HepG2 (cell line): ENCODE measurements around the gene BRIP1. TPM values are rescaled to one million over a fixed set of nuclear protein-coding genes. Genes with fewer than 3 reads are reported as not detected.

ENCODE experiments used
- AGO1 ChIP-seq: fragments of 200-400 bp; formaldehyde crosslinking; IDR thresholded peaks from 2 replicates; pipeline ENCODE4 v1.6.1; 2017; ENCODE audit warnings: mild to moderate bottlenecking, low read depth, low read length, moderate library complexity; ENCODE audit not compliant: poor library complexity, severe bottlenecking
- CAMTA2 ChIP-seq: sonication (generic); formaldehyde crosslinking; IDR thresholded peaks from 2 replicates; pipeline ENCODE4 v1.4.0; 2020; ENCODE audit warnings: mild to moderate bottlenecking, missing genetic modification reagents, borderline replicate concordance
- CBFB ChIP-seq: sonication (generic); formaldehyde crosslinking; IDR thresholded peaks from 2 replicates; pipeline ENCODE4 v1.4.0; 2020; ENCODE audit warnings: missing genetic modification reagents
- CCDC6 ChIP-seq: sonication (generic); formaldehyde crosslinking; IDR thresholded peaks from 2 replicates; pipeline ENCODE4 v1.8.1; 2022; ENCODE audit warnings: mild to moderate bottlenecking, missing genetic modification reagents, moderate library complexity
- ERF ChIP-seq: IDR thresholded peaks from 2 replicates; pipeline ENCODE4 v1.6.1; 2018; ENCODE audit warnings: missing biosample characterization, missing genetic modification reagents
- FOXP1 ChIP-seq, 2 experiments: fragments of 450-650 bp in 1 of 2; IDR thresholded peaks; 2 replicates each; pipeline ENCODE4 v1.6.1; 2017 to 2018; ENCODE audit warnings: antibody characterized with exemption in 1 of 2
- KAT7 ChIP-seq: IDR thresholded peaks from 2 replicates; pipeline ENCODE4 v1.6.1; 2018; ENCODE audit warnings: borderline replicate concordance, missing compliant biosample characterization
- KDM1A ChIP-seq: IDR thresholded peaks from 2 replicates; pipeline ENCODE4 v1.6.1; 2016; ENCODE audit warnings: missing compliant biosample characterization
- MIXL1 ChIP-seq: IDR thresholded peaks from 2 replicates; pipeline ENCODE4 v1.6.1; 2016
- PCBP1 ChIP-seq: fragments of 200-400 bp; formaldehyde crosslinking; IDR thresholded peaks from 2 replicates; pipeline ENCODE4 v1.6.1; 2017; ENCODE audit warnings: mild to moderate bottlenecking, low read depth, low read length, borderline replicate concordance
- POLR2AphosphoS2 ChIP-seq: IDR thresholded peaks from 2 replicates; pipeline ENCODE4 v1.6.1; 2011; ENCODE audit warnings: low read depth, low read length, improper control_type of control experiment
- RORA ChIP-seq: sonication (generic); formaldehyde crosslinking; IDR thresholded peaks from 2 replicates; pipeline ENCODE4 v1.5.0; 2020; ENCODE audit warnings: mild to moderate bottlenecking, missing genetic modification reagents, moderate library complexity
- SKI ChIP-seq: fragments of 450-650 bp; IDR thresholded peaks from one replicate; pipeline ENCODE4 v1.6.1; 2018; ENCODE audit warnings: mild to moderate bottlenecking; ENCODE audit not compliant: partially characterized antibody
- SOX5 ChIP-seq: IDR thresholded peaks from 2 replicates; pipeline ENCODE4 v1.6.1; 2016; ENCODE audit warnings: borderline replicate concordance
- ZBTB7B ChIP-seq: sonication (generic); formaldehyde crosslinking; IDR thresholded peaks from 2 replicates; pipeline ENCODE4 v1.4.0; 2020; ENCODE audit warnings: missing genetic modification reagents
- ZNF121 ChIP-seq: sonication (generic); formaldehyde crosslinking; IDR thresholded peaks from 2 replicates; pipeline ENCODE4 v1.5.0; 2020; ENCODE audit warnings: mild to moderate bottlenecking, missing genetic modification reagents
- ZNF17 ChIP-seq: sonication (generic); formaldehyde crosslinking; IDR thresholded peaks from 2 replicates; pipeline ENCODE4 v1.5.0; 2020; ENCODE audit warnings: mild to moderate bottlenecking, missing genetic modification reagents
- ZNF260 ChIP-seq: sonication (generic); formaldehyde crosslinking; IDR thresholded peaks from 2 replicates; pipeline ENCODE4 v1.4.0; 2020; ENCODE audit warnings: missing genetic modification reagents, low read depth, mild to moderate bottlenecking, borderline replicate concordance
- ZNF335 ChIP-seq: sonication (generic); formaldehyde crosslinking; IDR thresholded peaks from 2 replicates; pipeline ENCODE4 v1.4.0; 2020; ENCODE audit warnings: missing genetic modification reagents
- ZNF382 ChIP-seq: sonication (generic); formaldehyde crosslinking; IDR thresholded peaks from 2 replicates; pipeline ENCODE4 v1.5.0; 2020; ENCODE audit warnings: missing genetic modification reagents, mild to moderate bottlenecking, borderline replicate concordance
- ZNF44 ChIP-seq: sonication (generic); formaldehyde crosslinking; IDR thresholded peaks from 2 replicates; pipeline ENCODE4 v1.5.1; 2020; ENCODE audit warnings: mild to moderate bottlenecking, missing genetic modification reagents
- ZNF549 ChIP-seq: sonication (generic); formaldehyde crosslinking; IDR thresholded peaks from 2 replicates; pipeline ENCODE4 v1.5.0; 2020; ENCODE audit warnings: missing genetic modification reagents
- ZNF629 ChIP-seq: sonication (generic); formaldehyde crosslinking; conservative IDR thresholded peaks from 2 replicates; pipeline ENCODE4 v1.5.0; 2020; ENCODE audit warnings: missing genetic modification reagents
- ZNF724P ChIP-seq: sonication (generic); formaldehyde crosslinking; IDR thresholded peaks from 2 replicates; pipeline ENCODE4 v1.8.0; 2022; ENCODE audit warnings: missing genetic modification reagents, borderline replicate concordance
- ZNF781 ChIP-seq: sonication (generic); formaldehyde crosslinking; IDR thresholded peaks from 2 replicates; pipeline ENCODE4 v1.5.1; 2020; ENCODE audit warnings: borderline replicate concordance, mild to moderate bottlenecking, missing genetic modification reagents; ENCODE audit errors: not compliant biosample characterization
- ZNF850 ChIP-seq: sonication (generic); formaldehyde crosslinking; conservative IDR thresholded peaks from 2 replicates; pipeline ENCODE4 v1.9.0; 2021; ENCODE audit warnings: mild to moderate bottlenecking, missing genetic modification reagents
- polyA plus RNA-seq, 8 experiments: library from polyadenylated mRNA; depleted of rRNA in 3 of 8; stranded (reverse) in 7 of 8; unstranded in 1 of 8; fragments of >200 nt; fragmentation: Illumina TruSeq in 4 of 8; extraction: Trizol in 4 of 8; gene quantifications; 2 replicates each; pipeline versions ENCODE4 v1.2.1 to v1.2.3, GENCODE V29; 2011 to 2016; ENCODE audit warnings: low read depth in 4 of 8, missing spikeins in 1 of 8, mixed read lengths in 1 of 8; ENCODE audit not compliant: insufficient read depth in 1 of 8
- total RNA-seq, 5 experiments: library from RNA; depleted of rRNA; stranded (reverse); fragments of >200 nt; fragmentation: Illumina TruSeq; extraction: Trizol; gene quantifications; 2 replicates each; pipeline ENCODE4 v1.2.3, GENCODE V29; 2016; ENCODE audit warnings: low read depth in 1 of 5
- TF ChIP-seq, protein P1 (sequence below): sonication (generic); formaldehyde crosslinking; IDR thresholded peaks from 2 replicates; pipeline ENCODE4 v1.4.0; 2020; ENCODE audit warnings: low read depth, missing genetic modification reagents
- TF ChIP-seq, protein P2 (sequence below), 2 experiments: fragments of 450-650 bp in 1 of 2; sonication (generic) in 1 of 2; formaldehyde crosslinking; IDR thresholded peaks; 2 replicates each; pipeline versions ENCODE4 v1.5.0 to v1.8.0; 2020 to 2022; ENCODE audit warnings: mild to moderate bottlenecking in 1 of 2, missing genetic modification reagents in 1 of 2

BRIP1 gene
- total and polyA plus RNA-seq, 2 of the 13 experiments (the other 11 are each of a cell fraction or from before 2014, with no cell fraction given): 3.8 to 27.7 TPM

DNA sequence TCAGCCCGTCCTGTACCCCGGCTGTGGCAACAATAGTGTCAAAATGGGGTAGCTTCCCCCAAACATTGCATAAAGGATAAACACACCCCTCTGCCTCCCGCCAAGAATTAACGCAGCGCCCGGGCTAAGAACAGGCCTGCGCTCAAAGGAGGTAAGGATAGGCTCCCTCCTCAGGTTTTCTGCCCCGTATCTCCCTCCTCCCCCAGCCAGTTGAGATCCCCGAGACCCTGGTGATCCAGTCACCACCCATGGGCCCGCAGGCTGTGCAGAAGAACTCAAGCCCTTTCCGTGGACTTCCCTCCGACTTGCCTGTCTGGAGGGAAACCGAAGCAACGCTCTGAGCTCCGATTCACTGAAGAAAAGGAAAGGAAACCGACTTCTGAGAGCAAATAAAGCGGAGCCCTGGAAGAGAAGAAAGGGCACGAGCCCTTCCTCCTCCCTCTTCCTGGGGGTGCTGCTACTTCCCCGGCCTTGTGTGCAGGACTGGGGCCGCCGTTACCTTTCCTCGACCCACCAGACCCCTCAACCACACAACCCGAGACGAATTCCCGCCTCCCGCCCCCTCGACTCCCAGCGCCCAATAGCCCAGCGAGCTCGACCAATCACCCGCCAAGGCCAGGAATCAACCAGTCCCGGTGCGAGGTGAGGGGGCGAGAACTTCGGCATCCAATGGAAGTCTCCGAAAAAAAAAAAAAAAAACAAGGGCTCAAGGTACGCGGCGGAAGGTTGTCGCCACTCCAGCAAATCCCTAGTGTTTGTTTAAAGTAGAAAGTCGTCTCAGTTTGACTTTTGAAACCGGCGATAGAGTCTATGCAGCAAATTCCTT lies at the start of gene BRIP1 (continued):
- TF ChIP-seq, protein P1, sequence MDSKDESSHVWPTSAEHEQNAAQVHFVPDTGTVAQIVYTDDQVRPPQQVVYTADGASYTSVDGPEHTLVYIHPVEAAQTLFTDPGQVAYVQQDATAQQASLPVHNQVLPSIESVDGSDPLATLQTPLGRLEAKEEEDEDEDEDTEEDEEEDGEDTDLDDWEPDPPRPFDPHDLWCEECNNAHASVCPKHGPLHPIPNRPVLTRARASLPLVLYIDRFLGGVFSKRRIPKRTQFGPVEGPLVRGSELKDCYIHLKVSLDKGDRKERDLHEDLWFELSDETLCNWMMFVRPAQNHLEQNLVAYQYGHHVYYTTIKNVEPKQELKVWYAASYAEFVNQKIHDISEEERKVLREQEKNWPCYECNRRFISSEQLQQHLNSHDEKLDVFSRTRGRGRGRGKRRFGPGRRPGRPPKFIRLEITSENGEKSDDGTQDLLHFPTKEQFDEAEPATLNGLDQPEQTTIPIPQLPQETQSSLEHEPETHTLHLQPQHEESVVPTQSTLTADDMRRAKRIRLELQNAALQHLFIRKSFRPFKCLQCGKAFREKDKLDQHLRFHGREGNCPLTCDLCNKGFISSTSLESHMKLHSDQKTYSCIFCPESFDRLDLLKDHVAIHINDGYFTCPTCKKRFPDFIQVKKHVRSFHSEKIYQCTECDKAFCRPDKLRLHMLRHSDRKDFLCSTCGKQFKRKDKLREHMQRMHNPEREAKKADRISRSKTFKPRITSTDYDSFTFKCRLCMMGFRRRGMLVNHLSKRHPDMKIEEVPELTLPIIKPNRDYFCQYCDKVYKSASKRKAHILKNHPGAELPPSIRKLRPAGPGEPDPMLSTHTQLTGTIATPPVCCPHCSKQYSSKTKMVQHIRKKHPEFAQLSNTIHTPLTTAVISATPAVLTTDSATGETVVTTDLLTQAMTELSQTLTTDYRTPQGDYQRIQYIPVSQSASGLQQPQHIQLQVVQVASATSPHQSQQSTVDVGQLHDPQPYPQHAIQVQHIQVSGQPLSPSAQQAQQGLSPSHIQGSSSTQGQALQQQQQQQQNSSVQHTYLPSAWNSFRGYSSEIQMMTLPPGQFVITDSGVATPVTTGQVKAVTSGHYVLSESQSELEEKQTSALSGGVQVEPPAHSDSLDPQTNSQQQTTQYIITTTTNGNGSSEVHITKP (CRISPR knock-in tag): no peak
- peak; percentile 87; the same call in 1 of the 2 replicates for TF ChIP-seq CAMTA2 (CRISPR knock-in tag)
- no peak for TF ChIP-seq ERF (CRISPR knock-in tag)
- TF ChIP-seq ZNF549: no peak
- TF ChIP-seq ZNF781: peak; percentile 73
- TF ChIP-seq MIXL1 (CRISPR knock-in tag): 0 out of 2 replicates have a peak, but pooled peaks have one; percentile 31
- no peak for TF ChIP-seq ZNF382 (CRISPR knock-in tag)
- no peak for TF ChIP-seq ZNF850
- TF ChIP-seq ZNF121 (CRISPR knock-in tag): no peak
- no peak for TF ChIP-seq KDM1A (CRISPR knock-in tag)
- TF ChIP-seq, protein P2, sequence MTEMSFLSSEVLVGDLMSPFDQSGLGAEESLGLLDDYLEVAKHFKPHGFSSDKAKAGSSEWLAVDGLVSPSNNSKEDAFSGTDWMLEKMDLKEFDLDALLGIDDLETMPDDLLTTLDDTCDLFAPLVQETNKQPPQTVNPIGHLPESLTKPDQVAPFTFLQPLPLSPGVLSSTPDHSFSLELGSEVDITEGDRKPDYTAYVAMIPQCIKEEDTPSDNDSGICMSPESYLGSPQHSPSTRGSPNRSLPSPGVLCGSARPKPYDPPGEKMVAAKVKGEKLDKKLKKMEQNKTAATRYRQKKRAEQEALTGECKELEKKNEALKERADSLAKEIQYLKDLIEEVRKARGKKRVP (CRISPR knock-in tag; IDR thresholded peaks at IDR 0.05): peak in 1 of 2 experiments; percentile 62; a peak in 2 of 4 replicates
- no peak for TF ChIP-seq SOX5 (CRISPR knock-in tag)
- TF ChIP-seq KAT7 (CRISPR knock-in tag): no peak; the same call in 1 of the 2 replicates
- TF ChIP-seq ZNF260 (CRISPR knock-in tag): no peak
- peak; percentile 34; the same call in 1 of the 2 replicates for TF ChIP-seq CCDC6 (CRISPR knock-in tag)
- peak; percentile 83; the same call in 1 of the 2 replicates for TF ChIP-seq PCBP1
- TF ChIP-seq POLR2AphosphoS2: no peak
- no peak for TF ChIP-seq CBFB
- TF ChIP-seq ZNF44 (CRISPR knock-in tag): peak; percentile 58; the same call in 1 of the 2 replicates
- TF ChIP-seq FOXP1 (IDR thresholded peaks at IDR 0.05): no peak
- TF ChIP-seq FOXP1 (CRISPR knock-in tag; IDR thresholded peaks at IDR 0.05): no peak
- peak; percentile 58; the same call in 1 of the 2 replicates for TF ChIP-seq ZBTB7B (CRISPR knock-in tag)
- no peak for TF ChIP-seq ZNF17 (CRISPR knock-in tag)
- no peak for TF ChIP-seq ZNF335 (CRISPR knock-in tag)
- TF ChIP-seq SKI: peak; percentile 33
- no peak for TF ChIP-seq ZNF629 (CRISPR knock-in tag)
- TF ChIP-seq ZNF724P (CRISPR knock-in tag): peak; percentile 63; the same call in 1 of the 2 replicates
- TF ChIP-seq RORA (CRISPR knock-in tag): no peak
- no peak for TF ChIP-seq AGO1
